Keratinocyte (primary cell): ENCODE measurements around the gene VPS13A. TPM values are rescaled to one million over a fixed set of nuclear protein-coding genes. Genes with fewer than 3 reads are reported as not detected.

Experiments used
- DNase-seq: peaks from one replicate; pipeline ENCODE4 v3.0.0-alpha.2; 2011; ENCODE audit warnings: low read depth, missing footprints, low spot score
- FAIRE-seq: peaks from 2 replicates; lab custom pipeline; 2011; peaks lifted over from hg19 to GRCh38; lab: Jason Lieb, UNC
- H2AFZ ChIP-seq: 2 replicates; pipeline ENCODE4 v1.6.0; 2012; ENCODE audit warnings: low read length, control low read depth, inconsistent platforms; ENCODE audit not compliant: control insufficient read depth
- H3K27ac ChIP-seq: 2 replicates; pipeline ENCODE4 v1.5.1; 2011; ENCODE audit warnings: low read length; ENCODE audit not compliant: control insufficient read depth, insufficient read depth
- H3K27me3 ChIP-seq: 3 replicates; pipeline ENCODE4 v1.6.0; 2011; ENCODE audit warnings: low read length; ENCODE audit not compliant: control insufficient read depth, insufficient read depth; ENCODE audit errors: extremely low read depth
- H3K36me3 ChIP-seq, 2 experiments: 2 replicates in 1 of 2; 3 replicates in 1 of 2; pipeline ENCODE4 v1.5.1; 2011; ENCODE audit warnings: low read length in 2 of 2, mild to moderate bottlenecking in 1 of 2; ENCODE audit not compliant: control insufficient read depth in 2 of 2, insufficient read depth in 2 of 2; ENCODE audit errors: extremely low read depth in 1 of 2
- H3K4me1 ChIP-seq: 3 replicates; pipeline ENCODE4 v1.5.1; 2011; ENCODE audit warnings: low read length; ENCODE audit not compliant: control insufficient read depth, insufficient read depth; ENCODE audit errors: extremely low read depth
- H3K4me2 ChIP-seq: 3 replicates; pipeline ENCODE4 v1.6.0; 2011; ENCODE audit warnings: low read depth, low read length; ENCODE audit not compliant: control insufficient read depth, insufficient read depth; ENCODE audit errors: extremely low read depth
- H3K4me3 ChIP-seq, 3 experiments: fragments of 200-600 bp in 1 of 3; sonication (generic) in 1 of 3; 2 replicates in 2 of 3; 3 replicates in 1 of 3; pipeline ENCODE4 v1.5.1; 2011 to 2016; ENCODE audit warnings: low read length in 3 of 3, mild to moderate bottlenecking in 3 of 3, control low read depth in 2 of 3, inconsistent platforms in 1 of 3, low read depth in 1 of 3, mixed read lengths in 1 of 3, mixed run types in 1 of 3, moderate library complexity in 1 of 3; ENCODE audit not compliant: control insufficient read depth in 2 of 3, insufficient read depth in 2 of 3; ENCODE audit errors: extremely low read depth in 1 of 3
- H3K79me2 ChIP-seq: 2 replicates; pipeline ENCODE4 v1.6.0; 2012; ENCODE audit warnings: low read length; ENCODE audit not compliant: control insufficient read depth, insufficient read depth
- H3K9ac ChIP-seq: 3 replicates; pipeline ENCODE4 v1.6.0; 2011; ENCODE audit warnings: low read length; ENCODE audit not compliant: control insufficient read depth, insufficient read depth; ENCODE audit errors: extremely low read depth
- H3K9me1 ChIP-seq: 3 replicates; pipeline ENCODE4 v1.6.0; 2011; ENCODE audit warnings: low read length; ENCODE audit not compliant: control insufficient read depth, insufficient read depth; ENCODE audit errors: extremely low read depth
- H3K9me3 ChIP-seq: 2 replicates; pipeline ENCODE4 v1.5.1; 2012; ENCODE audit warnings: low read depth, low read length; ENCODE audit not compliant: control insufficient read depth
- H4K20me1 ChIP-seq: 3 replicates; pipeline ENCODE4 v1.6.0; 2011; ENCODE audit warnings: low read length; ENCODE audit not compliant: control insufficient read depth, insufficient read depth; ENCODE audit errors: extremely low read depth
- CTCF ChIP-seq, 3 experiments: IDR thresholded peaks in 1 of 3; conservative IDR thresholded peaks in 1 of 3; optimal IDR thresholded peaks in 1 of 3; 2 replicates in 2 of 3; 3 replicates in 1 of 3; pipeline versions ENCODE3 to v1.5.1; 2011; ENCODE audit warnings: low read length in 3 of 3, mild to moderate bottlenecking in 3 of 3, moderate library complexity in 2 of 3, control low read depth in 1 of 3, inconsistent platforms in 1 of 3; ENCODE audit not compliant: insufficient read depth in 2 of 3; ENCODE audit errors: extremely low read depth in 1 of 3
- EZH2 ChIP-seq: IDR thresholded peaks from one replicate; pipeline ENCODE4 v1.6.1; 2012; ENCODE audit warnings: inconsistent platforms, mild to moderate bottlenecking, low read length, moderate library complexity
- dilution Hi-C: fragments of 300-500 bp; cut with MboI; formaldehyde crosslinking; loops from one replicate; pipeline ENCODE4 v1.7.0; 2020; ENCODE audit warnings: low sequenced_read_pairs; ENCODE audit not compliant: extremely low pct_ligation_motif_present
- polyA plus RNA-seq, 5 experiments: library from polyadenylated mRNA; depleted of rRNA in 3 of 5; stranded (reverse) in 3 of 5; stranded (forward) in 1 of 5; unstranded in 1 of 5; fragments of >200 nt; gene quantifications; 1 replicate in 1 of 5; 2 replicates in 3 of 5; 3 replicates in 1 of 5; pipeline versions ENCODE4 v1.2.1 to v1.2.3, GENCODE V29; 2011 to 2012; ENCODE audit warnings: missing spikeins in 2 of 5, low read depth in 1 of 5, low replicate concordance in 1 of 5

Gene VPS13A
- polyA plus RNA-seq, 1 donor (not counting 4 experiments of a cell fraction or from before 2014, with no cell fraction given) = 55.3 TPM

DNA sequence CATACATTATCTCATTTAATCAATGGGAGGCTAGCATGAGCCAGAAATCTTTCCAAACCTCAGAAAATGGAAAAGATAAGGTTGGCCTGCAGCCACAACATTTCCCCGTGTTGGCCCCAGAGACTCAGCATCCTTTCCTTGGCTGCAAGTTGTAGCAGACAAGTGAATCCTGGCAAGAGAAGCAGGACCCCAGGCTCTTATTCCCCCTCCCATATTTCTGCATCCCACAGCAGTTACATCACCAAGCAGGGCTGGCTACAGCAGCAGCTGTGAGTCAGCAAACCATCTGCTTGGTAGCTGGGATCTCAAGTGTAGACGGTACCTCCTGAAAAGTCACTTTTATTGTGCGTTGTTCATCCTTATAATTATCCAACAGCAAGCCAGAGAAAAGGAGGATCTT, 258.4 kb downstream of the VPS13A start:
- no peak overlapping the region for H3K4me2 ChIP-seq
- H4K20me1 ChIP-seq = no peaks in the 10 kb centered on the region
- no peaks in the 10 kb centered on the region for H3K79me2 ChIP-seq
- H2AFZ ChIP-seq = no peak overlapping the region
- H3K9me1 ChIP-seq = no peaks in the 10 kb centered on the region
- FAIRE-seq (no peak), DNase-seq (no peak)
- H3K27ac ChIP-seq = no peak overlapping the region
- no peak overlapping the region for H3K4me3 ChIP-seq
- dilution Hi-C loops = no loop called here
- TF ChIP-seq EZH2 = no peak
- TF ChIP-seq CTCF (optimal IDR thresholded peaks at IDR 0.05 in 1 of 3, IDR thresholded peaks at IDR 0.05 in 1 of 3, conservative IDR thresholded peaks at IDR 0.05 in 1 of 3; ENCODE audit: extremely low read depth in 1 of 3, insufficient read depth in 2 of 3, low read length in 3 of 3) = no peak
- H3K9ac ChIP-seq = no peak overlapping the region
- no peaks in the 10 kb centered on the region for H3K9me3 ChIP-seq
- no peaks in the 10 kb centered on the region for H3K4me1 ChIP-seq
- no peaks in the 10 kb centered on the region for H3K36me3 ChIP-seq
- no peaks in the 10 kb centered on the region for H3K27me3 ChIP-seq

- H3K9me1 ChIP-seq = no peaks in the 10 kb centered on the region
- H3K4me2 ChIP-seq = no peak overlapping the region
- FAIRE-seq (no peak), DNase-seq (no peak)
- no peaks in the 10 kb centered on the region for H3K4me1 ChIP-seq
- no peak overlapping the region for H3K27ac ChIP-seq
- no peaks in the 10 kb centered on the region for H3K27me3 ChIP-seq
- no peak overlapping the region for H2AFZ ChIP-seq
- no peaks in the 10 kb centered on the region for H3K9me3 ChIP-seq
- no peaks in the 10 kb centered on the region for H3K79me2 ChIP-seq
- TF ChIP-seq EZH2 (no peak), CTCF (optimal IDR thresholded peaks at IDR 0.05 in 1 of 3, IDR thresholded peaks at IDR 0.05 in 1 of 3, conservative IDR thresholded peaks at IDR 0.05 in 1 of 3; ENCODE audit: extremely low read depth in 1 of 3, insufficient read depth in 2 of 3, low read length in 3 of 3) (no peak)
- no peaks in the 10 kb centered on the region for H4K20me1 ChIP-seq
- H3K36me3 ChIP-seq = no peaks in the 10 kb centered on the region
- dilution Hi-C loops = no loop called here
- H3K9ac ChIP-seq = no peak overlapping the region
- no peak overlapping the region for H3K4me3 ChIP-seq
Observed at GRCh38 chr9:77438653-77439052, 261.3 kb downstream of the VPS13A start.
